A549 (cell line): ENCODE data around the gene TMPRSS9. TPM values are rescaled to one million over a fixed set of nuclear protein-coding genes. Genes with fewer than 3 reads are reported as not detected.

Experiments used
- ATAC-seq, 2 experiments: fragments of 200-7000 bp in 1 of 2; fragments of >200 bp in 1 of 2; cut with Nextera tagmentation in 1 of 2; cut with Tn5 transposase in 1 of 2; 3 replicates each; pipeline versions ENCODE4 v1.8.0 to v1.9.1; 2018 to 2020; ENCODE audit warnings: mild to moderate bottlenecking in 1 of 2, moderate library complexity in 1 of 2
- CTCF ChIA-PET: fragments of 300-600 bp; sonication (Branson Sonifier 250); formaldehyde crosslinking; extraction: SDS; loops from one replicate; lab custom pipeline; 2021; ENCODE audit warnings: antibody characterized with exemption, inconsistent platforms; lab: Yijun Ruan, JAX
- POLR2A ChIA-PET: fragments of 350-600 bp; formaldehyde crosslinking; extraction: SDS; loops from one replicate; lab custom pipeline; 2021; ENCODE audit warnings: antibody characterized with exemption, inconsistent platforms; lab: Yijun Ruan, JAX
- DNase-seq, 2 experiments: peaks; one replicate each; pipeline versions ENCODE4 v3.0.0 to v3.0.0-alpha.2; 2011 to 2016; ENCODE audit warnings: low read depth in 1 of 2, low spot score in 1 of 2
- FAIRE-seq: peaks from 2 replicates; lab custom pipeline; 2011; peaks lifted over from hg19 to GRCh38; lab: Jason Lieb, UNC
- H3K27ac ChIP-seq, 2 experiments: fragments of >200 bp; sonication (Bioruptor Twin); formaldehyde crosslinking; 3 replicates each; pipeline ENCODE4 v1.5.1; 2016 to 2017
- H3K4me1 ChIP-seq: fragments of >200 bp; sonication (Bioruptor Twin); formaldehyde crosslinking; 3 replicates; pipeline ENCODE4 v1.6.1; 2016
- H3K4me2 ChIP-seq: fragments of >200 bp; sonication (Bioruptor Twin); formaldehyde crosslinking; 3 replicates; pipeline ENCODE4 v1.6.1; 2016
- H3K4me3 ChIP-seq: fragments of >200 bp; sonication (Bioruptor Twin); formaldehyde crosslinking; 3 replicates; pipeline ENCODE4 v1.5.1; 2016
- H3K9me3 ChIP-seq: fragments of >200 bp; sonication (Bioruptor Twin); formaldehyde crosslinking; 3 replicates; pipeline ENCODE4 v1.6.1; 2016
- BHLHE40 ChIP-seq: IDR thresholded peaks from 2 replicates; pipeline ENCODE4 v1.6.1; 2012; ENCODE audit warnings: low read depth, low read length, inconsistent platforms
- CBX8 ChIP-seq: fragments of 200-600 bp; sonication (generic); IDR thresholded peaks from 2 replicates; pipeline ENCODE4 v1.6.1; 2016
- EHMT2 ChIP-seq: fragments of 200-600 bp; sonication (generic); IDR thresholded peaks from 2 replicates; pipeline ENCODE4 v1.6.1; 2016; ENCODE audit warnings: antibody characterized with exemption, low read depth, mild to moderate bottlenecking, moderate library complexity
- FOSB ChIP-seq: fragments of 250-450 bp; sonication (Bioruptor Pico); IDR thresholded peaks from 2 replicates; pipeline ENCODE4 v1.5.0; 2020; ENCODE audit warnings: mild to moderate bottlenecking, moderate library complexity
- GATA3 ChIP-seq: IDR thresholded peaks from 2 replicates; pipeline ENCODE4 v1.6.1; 2012; ENCODE audit warnings: borderline replicate concordance
- HEYL ChIP-seq: fragments of 250-450 bp; sonication (Bioruptor Pico); IDR thresholded peaks from 2 replicates; pipeline ENCODE4 v1.8.0; 2021; ENCODE audit warnings: mild to moderate bottlenecking, moderate library complexity
- HOXB13 ChIP-seq: fragments of 250-450 bp; sonication (Bioruptor Pico); IDR thresholded peaks from 2 replicates; pipeline ENCODE4 v1.5.0; 2020; ENCODE audit warnings: low read depth, mild to moderate bottlenecking, moderate library complexity
- HOXB5 ChIP-seq: fragments of 250-450 bp; sonication (Bioruptor Pico); IDR thresholded peaks from 2 replicates; pipeline ENCODE4 v1.5.0; 2020; ENCODE audit warnings: mild to moderate bottlenecking, moderate library complexity
- JUNB ChIP-seq: fragments of >200 bp; sonication (Bioruptor Twin); formaldehyde crosslinking; IDR thresholded peaks from 2 replicates; pipeline ENCODE4 v1.6.1; 2016
- NR3C1 ChIP-seq: fragments of >200 bp; sonication (Bioruptor Twin); formaldehyde crosslinking; IDR thresholded peaks from 3 replicates; pipeline ENCODE4 v1.6.1; 2017
- POLR2A ChIP-seq: IDR thresholded peaks from 2 replicates; pipeline ENCODE4 v1.6.1; 2012; ENCODE audit warnings: mild to moderate bottlenecking, low read length
- POLR2AphosphoS2 ChIP-seq: conservative IDR thresholded peaks from 2 replicates; pipeline ENCODE4 v1.6.1; 2012; ENCODE audit warnings: low read length, improper control_type of control experiment, inconsistent platforms
- RARB ChIP-seq: fragments of 250-450 bp; sonication (Bioruptor Pico); IDR thresholded peaks from 2 replicates; pipeline ENCODE4 v1.8.0; 2021; ENCODE audit warnings: mild to moderate bottlenecking, moderate library complexity
- RCOR1 ChIP-seq: fragments of 150-350 bp; IDR thresholded peaks from 2 replicates; pipeline ENCODE4 v1.6.1; 2014; ENCODE audit warnings: antibody characterized with exemption, low read length, low read depth
- SMC3 ChIP-seq: fragments of >200 bp; sonication (Bioruptor Twin); formaldehyde crosslinking; IDR thresholded peaks from 3 replicates; pipeline ENCODE4 v1.6.1; 2018; ENCODE audit warnings: inconsistent platforms
- ZFP36 ChIP-seq: fragments of 450-650 bp; IDR thresholded peaks from 2 replicates; pipeline ENCODE4 v1.6.1; 2014; ENCODE audit warnings: borderline replicate concordance; ENCODE audit not compliant: partially characterized antibody
- WGBS: methylation state at CpG from one replicate; pipeline ENCODE4 v1.1.6; 2017; ENCODE audit errors: missing lambda C conversion rate; 5-methylcytosine and 5-hydroxymethylcytosine counted together
- polyA plus RNA-seq, 4 experiments: library from polyadenylated mRNA; depleted of rRNA in 3 of 4; stranded (reverse); fragments of >200 nt; fragmentation: RNase III in 1 of 4; extraction: RNeasy Plus Mini Kit Qiagen cat#74134 plus additional on column Dnase treatment in 1 of 4; gene quantifications; 2 replicates in 3 of 4; 3 replicates in 1 of 4; pipeline ENCODE4 v1.2.3, GENCODE V29; 2011 to 2017
- TF ChIP-seq, protein P1 (sequence below): fragments of 250-450 bp; sonication (Bioruptor Pico); IDR thresholded peaks from 2 replicates; pipeline ENCODE4 v1.5.0; 2021; ENCODE audit warnings: mild to moderate bottlenecking, moderate library complexity, borderline replicate concordance
- TF ChIP-seq, protein P2 (sequence below): fragments of >200 bp; sonication (Bioruptor Twin); formaldehyde crosslinking; IDR thresholded peaks from 3 replicates; pipeline ENCODE4 v1.5.1; 2016
- TF ChIP-seq, protein P3 (sequence below): fragments of 450-650 bp; IDR thresholded peaks from 2 replicates; pipeline ENCODE4 v1.6.1; 2014; ENCODE audit warnings: antibody characterized with exemption

TMPRSS9 gene
- polyA plus RNA-seq, 2 of the 4 experiments (the other 2 are of a cell fraction), result 0.01 TPM; not detected in 1

DNA sequence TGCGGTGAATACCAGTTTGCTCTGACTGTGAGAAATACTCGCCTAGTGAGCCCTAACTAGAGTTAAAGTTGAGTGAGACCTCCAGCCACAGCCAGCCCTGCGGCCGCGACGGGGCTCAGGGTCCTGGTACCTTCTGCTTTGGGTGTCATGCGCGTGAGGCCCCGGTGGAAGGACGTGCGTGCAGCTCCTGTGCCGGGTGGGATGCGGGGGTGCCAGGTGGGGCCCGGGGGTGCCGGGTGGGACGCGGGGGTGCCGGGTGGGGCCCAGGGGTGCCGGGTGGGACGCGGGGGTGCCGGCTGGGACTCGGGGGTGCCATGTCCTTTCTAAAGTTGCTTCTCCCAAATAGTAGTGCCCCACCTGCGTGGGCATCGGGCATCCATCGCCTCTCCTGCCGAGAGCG, 8.5 kb upstream of the TMPRSS9 start:
- ATAC-seq, result no peak
- WGBS, result 100% methylated on average over 1 of the region's 28 CpGs
- Histone ChIP-seq H3K4me3 (no peak overlapping the region), H3K4me2 (no peak overlapping the region)
- TF ChIP-seq, protein P1, sequence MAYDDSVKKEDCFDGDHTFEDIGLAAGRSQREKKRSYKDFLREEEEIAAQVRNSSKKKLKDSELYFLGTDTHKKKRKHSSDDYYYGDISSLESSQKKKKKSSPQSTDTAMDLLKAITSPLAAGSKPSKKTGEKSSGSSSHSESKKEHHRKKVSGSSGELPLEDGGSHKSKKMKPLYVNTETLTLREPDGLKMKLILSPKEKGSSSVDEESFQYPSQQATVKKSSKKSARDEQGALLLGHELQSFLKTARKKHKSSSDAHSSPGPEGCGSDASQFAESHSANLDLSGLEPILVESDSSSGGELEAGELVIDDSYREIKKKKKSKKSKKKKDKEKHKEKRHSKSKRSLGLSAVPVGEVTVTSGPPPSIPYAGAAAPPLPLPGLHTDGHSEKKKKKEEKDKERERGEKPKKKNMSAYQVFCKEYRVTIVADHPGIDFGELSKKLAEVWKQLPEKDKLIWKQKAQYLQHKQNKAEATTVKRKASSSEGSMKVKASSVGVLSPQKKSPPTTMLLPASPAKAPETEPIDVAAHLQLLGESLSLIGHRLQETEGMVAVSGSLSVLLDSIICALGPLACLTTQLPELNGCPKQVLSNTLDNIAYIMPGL (CRISPR knock-in tag), result no peak
- TF ChIP-seq CBX8, result no peak
- TF ChIP-seq EHMT2, result no peak
- TF ChIP-seq, all 56 proteins: peak for 0
- FAIRE-seq (no peak), DNase-seq (no peak)
- ChIA-PET POLR2A (no interaction called here), CTCF (interaction anchor here (1.6 kb wide), 1 partner anchor 40 kb away, joined by 5 read pairs; no protein-coding TSS in a partner anchor)
- no peak overlapping the region for H3K27ac ChIP-seq
- no peaks in the 10 kb centered on the region for H3K9me3 ChIP-seq
- H3K4me1 ChIP-seq, result no peaks in the 10 kb centered on the region

DNA sequence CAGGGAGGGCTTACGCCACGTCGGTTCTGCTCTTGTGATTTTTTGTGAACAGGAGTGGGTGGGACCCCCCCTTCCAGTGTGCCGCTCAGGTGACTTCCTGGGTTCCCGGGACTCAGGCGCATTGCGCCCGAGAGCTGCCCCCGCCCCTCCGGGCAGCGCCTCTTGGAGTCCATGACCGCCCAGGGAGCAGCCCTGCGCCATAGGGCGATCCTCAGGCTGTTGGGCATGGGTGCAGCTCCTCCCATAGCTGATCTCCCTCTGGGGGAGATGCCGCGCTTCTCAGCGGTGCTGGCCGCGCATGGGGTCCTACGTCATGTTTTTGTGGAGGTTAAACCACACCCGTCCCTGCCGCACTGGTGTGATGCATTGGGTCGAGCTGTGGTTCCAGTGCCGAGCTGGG, 7.9 kb upstream of the TMPRSS9 start:
- DNase-seq, result no peak
- Histone ChIP-seq H3K9me3 (no peaks in the 10 kb centered on the region), H3K4me2 (no peak overlapping the region), H3K4me1 (no peaks in the 10 kb centered on the region), H3K4me3 (no peak overlapping the region), H3K27ac (no peak overlapping the region)
- ATAC-seq, result no peak
- ChIA-PET POLR2A (no interaction called here), CTCF (interaction anchor here (1.0 to 1.5 kb wide), 2 partner anchors 13 to 67 kb away, joined by 3 to 5 read pairs; no protein-coding TSS in a partner anchor)
- no peak for TF ChIP-seq HOXB5 (CRISPR knock-in tag)
- TF ChIP-seq, protein P1 (CRISPR knock-in tag), result no peak
- no peak for TF ChIP-seq FOSB (CRISPR knock-in tag)
- TF ChIP-seq GATA3, result no peak
- no peak for TF ChIP-seq SMC3
- TF ChIP-seq, protein P2, sequence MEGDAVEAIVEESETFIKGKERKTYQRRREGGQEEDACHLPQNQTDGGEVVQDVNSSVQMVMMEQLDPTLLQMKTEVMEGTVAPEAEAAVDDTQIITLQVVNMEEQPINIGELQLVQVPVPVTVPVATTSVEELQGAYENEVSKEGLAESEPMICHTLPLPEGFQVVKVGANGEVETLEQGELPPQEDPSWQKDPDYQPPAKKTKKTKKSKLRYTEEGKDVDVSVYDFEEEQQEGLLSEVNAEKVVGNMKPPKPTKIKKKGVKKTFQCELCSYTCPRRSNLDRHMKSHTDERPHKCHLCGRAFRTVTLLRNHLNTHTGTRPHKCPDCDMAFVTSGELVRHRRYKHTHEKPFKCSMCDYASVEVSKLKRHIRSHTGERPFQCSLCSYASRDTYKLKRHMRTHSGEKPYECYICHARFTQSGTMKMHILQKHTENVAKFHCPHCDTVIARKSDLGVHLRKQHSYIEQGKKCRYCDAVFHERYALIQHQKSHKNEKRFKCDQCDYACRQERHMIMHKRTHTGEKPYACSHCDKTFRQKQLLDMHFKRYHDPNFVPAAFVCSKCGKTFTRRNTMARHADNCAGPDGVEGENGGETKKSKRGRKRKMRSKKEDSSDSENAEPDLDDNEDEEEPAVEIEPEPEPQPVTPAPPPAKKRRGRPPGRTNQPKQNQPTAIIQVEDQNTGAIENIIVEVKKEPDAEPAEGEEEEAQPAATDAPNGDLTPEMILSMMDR, result no peak
- TF ChIP-seq HOXB13 (CRISPR knock-in tag), result no peak
- TF ChIP-seq, protein P3, sequence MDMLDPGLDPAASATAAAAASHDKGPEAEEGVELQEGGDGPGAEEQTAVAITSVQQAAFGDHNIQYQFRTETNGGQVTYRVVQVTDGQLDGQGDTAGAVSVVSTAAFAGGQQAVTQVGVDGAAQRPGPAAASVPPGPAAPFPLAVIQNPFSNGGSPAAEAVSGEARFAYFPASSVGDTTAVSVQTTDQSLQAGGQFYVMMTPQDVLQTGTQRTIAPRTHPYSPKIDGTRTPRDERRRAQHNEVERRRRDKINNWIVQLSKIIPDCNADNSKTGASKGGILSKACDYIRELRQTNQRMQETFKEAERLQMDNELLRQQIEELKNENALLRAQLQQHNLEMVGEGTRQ, result no peak
- TF ChIP-seq NR3C1, result no peak
- TF ChIP-seq EHMT2, result no peak
- TF ChIP-seq POLR2AphosphoS2, result no peak
- no peak for TF ChIP-seq HEYL
- TF ChIP-seq RCOR1, result no peak
- TF ChIP-seq RARB (CRISPR knock-in tag), result no peak
- TF ChIP-seq JUNB, result no peak
- TF ChIP-seq ZFP36, result no peak
- TF ChIP-seq BHLHE40, result no peak
- no peak for TF ChIP-seq POLR2A
- 98% methylated on average over 8 of the region's 24 CpGs for WGBS
- FAIRE-seq, result no peak
